GM19397 (cell line): ENCODE data around the gene CD2.
A peak's percentile ranks its signal among the peaks of the same experiment; 100 is the strongest.

Experiments
- ATAC-seq: cut with Tn5 transposase; IDR thresholded peaks from one replicate; pipeline ENCODE4 v1.9.1; 2021; ENCODE audit warnings: mild to moderate bottlenecking, moderate library complexity; ENCODE audit not compliant: unreplicated experiment

Gene CD2

DNA sequence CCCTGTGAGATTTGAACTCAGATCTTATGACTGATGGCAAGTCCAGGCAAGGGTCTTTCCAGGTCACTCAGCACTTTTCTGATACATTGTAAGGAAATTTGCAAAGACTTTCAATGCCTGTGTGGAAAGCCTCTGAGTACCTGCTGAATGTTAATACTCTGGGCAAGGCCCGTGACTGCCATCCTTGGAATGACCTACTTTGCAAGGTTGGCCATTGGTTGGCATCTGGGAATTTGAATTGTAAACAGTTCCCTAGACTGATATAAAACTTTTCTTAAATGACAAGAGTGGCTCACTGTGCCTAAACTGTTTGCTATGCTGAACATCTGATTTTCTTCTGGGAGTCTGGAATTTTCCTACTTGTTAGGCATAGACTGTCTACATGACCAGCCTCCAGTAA lies 57.1 kb downstream of the CD2 start:
- ATAC-seq: no peak

DNA sequence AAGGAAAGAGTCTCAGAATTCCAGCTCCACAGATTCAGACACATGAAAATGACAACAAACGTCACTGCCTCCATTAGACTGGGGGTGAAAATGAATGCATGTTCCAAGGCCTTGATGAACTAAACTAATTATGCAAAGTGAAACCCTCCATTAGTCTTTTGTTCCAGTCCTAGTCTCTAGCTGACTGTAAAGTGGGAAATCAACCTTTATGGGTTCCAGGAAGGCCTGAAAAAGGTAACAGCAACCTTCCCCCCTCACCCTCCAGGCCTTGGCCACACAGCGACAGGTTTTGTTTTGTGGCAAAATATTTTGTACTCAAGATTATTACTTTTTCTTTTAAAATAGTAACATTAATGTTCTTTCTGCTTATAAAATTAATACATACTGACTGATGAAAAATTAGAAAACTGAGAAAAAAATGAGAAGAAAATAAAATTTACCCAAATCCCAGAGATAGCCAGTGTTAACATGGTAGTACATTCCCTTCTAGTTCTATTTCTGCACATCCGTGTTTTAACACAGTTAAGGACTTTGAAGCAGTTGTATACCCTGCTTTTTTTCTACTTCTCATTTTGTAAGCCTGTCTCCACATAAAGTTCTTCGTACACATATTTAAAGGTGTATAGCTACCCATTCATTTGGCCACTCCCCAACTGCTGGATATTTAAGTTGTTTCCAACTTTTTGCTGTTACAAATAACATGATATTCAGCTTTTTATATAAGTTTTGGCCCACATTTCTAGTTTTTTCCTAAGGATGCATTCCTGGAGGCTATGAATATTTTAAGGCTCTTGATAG lies 60.9 kb downstream of the CD2 start:
- ATAC-seq: no peak

DNA sequence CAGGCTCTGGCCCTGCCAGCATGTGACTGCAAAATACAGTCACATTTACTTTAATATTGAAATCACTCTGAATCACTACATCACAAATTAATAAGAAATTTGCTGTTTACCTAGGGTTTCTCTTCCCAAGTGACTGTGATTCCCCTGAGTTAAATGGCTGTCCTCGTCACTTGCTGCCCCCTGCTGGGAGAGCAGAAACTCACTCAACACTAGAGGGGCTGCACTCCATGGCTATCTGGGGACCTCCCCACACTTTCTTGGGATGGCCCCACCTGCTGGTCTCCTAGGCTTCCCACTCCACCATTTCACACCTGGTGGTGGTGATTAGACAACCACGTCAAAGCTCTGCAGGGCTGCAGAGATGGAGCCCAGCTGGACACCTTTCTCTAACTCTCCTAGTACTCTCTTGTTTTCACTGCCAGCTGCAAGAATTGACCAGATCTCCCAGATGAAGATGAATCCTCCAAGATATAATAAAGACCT lies 63.4 kb downstream of the CD2 start:
- peak; percentile 50 for ATAC-seq
